CD4-positive, alpha-beta T cell treated with Interleukin-15 for 1 hour (primary cell): ENCODE data around the gene MACROD2.

Experiments
- DNase-seq: peaks from one replicate; pipeline ENCODE4 v3.0.0-alpha.2; 2020

The MACROD2 gene

DNA sequence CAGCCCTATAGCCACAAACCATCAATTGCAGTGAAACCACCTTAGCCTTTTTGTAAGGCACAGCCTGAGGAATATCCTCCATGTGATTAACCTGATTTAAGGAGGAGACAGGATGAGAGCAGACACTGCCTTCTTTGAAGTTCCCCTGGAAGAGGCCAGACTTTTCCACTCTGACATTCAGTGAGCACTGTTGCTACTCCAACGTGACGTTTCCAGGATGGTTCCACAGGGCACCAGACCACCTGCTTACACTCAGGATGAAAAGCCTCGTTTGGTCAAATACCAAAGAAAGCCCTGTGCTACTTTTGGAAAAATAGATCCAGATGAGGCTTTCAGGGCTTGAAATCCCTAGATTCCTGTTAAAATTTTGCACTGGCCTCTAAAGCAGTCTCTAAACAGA, 1444.2 kb downstream of the MACROD2 start:
- no peak for DNase-seq

DNA sequence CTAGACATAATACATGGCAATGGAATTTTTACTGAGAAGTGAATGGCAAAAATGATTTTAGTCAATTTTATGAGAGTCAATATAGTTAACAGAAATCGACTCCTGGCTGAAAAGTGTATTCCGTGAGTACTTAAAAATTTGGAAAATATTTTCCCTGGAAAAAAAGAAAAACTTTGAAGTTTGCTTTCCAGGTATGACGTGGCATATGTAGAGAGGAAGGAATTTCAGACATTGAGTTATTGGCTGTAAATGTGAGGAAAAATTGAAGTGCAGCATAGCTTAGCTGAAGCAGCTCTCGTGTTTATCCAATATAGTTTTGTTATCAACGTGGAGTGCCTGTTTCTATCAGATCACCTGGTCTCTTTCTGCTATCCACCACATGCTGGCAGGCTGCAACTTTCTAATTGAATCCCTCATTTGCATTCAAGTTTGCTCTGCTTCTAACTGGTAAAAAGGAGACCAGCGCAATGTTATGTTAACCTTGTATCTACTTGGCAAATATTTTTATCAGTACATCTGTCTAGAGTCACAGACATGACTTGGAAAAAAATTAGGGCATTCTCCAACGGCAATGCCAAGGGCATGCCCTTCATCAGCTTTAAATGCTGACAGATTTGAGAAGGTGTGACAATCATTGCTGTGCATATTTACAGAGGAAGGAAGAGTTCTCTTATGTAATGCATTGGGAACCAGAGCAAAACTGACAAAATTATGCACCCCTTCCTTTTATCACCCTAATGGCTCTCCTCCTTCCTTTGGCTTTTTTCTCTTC, 1444.9 kb downstream of the MACROD2 start:
- DNase-seq, result no peak

DNA sequence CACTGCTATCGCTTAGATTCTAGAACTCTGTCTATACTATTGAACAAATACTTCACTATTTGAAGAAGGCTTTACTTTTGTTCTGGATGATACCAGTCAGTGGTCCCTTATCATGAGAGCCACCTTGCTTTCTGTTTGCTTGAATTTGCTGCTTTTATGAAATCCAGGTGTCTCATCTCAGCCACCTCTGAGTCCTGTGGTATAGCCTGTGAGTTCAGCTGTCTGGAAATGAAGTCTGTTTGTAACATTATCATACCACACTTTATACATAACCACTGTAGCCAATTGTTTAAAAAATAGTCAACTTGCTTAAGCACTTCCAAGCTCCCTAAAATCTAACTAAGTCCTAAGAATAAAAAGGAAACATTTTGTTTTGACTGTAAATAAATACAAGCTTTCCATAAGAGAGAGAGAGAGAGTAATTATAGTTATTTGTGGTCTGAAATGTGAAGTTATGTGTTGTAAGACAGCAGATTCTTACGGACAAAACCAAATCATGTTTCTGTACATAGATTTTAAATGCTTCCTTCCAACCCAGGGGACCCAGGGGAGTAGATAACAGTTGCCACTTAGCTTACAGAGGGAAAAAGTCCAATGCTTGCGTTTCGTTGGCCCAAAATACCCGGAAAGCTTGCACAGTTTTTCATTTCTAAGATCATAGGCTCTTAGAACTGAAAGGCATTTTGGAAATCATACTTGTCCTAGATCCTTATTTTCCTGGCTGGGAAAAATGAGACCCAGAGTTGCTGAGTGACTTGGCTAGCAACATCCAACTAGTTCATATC, 1449.9 kb downstream of the MACROD2 start:
- no peak for DNase-seq

DNA sequence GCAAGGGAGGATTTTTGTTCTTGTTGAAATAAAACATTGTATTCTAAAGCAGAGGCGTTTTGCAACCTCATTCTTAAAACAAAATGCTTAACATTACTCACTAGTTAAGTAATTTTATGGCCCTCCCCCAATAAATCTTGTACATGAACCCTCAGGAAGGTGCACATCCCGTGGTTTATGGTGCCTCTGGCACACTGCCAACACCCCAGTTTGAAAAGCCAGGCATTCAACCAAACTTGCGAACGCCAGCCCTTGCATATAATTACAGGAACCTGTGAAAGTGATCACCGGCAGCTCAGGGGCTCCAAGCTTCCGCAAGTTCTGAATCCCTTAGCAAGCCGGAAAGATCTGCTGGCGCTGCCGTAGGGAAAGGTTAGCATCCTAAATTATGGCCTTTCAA, 1451.1 kb downstream of the MACROD2 start:
- no peak for DNase-seq

DNA sequence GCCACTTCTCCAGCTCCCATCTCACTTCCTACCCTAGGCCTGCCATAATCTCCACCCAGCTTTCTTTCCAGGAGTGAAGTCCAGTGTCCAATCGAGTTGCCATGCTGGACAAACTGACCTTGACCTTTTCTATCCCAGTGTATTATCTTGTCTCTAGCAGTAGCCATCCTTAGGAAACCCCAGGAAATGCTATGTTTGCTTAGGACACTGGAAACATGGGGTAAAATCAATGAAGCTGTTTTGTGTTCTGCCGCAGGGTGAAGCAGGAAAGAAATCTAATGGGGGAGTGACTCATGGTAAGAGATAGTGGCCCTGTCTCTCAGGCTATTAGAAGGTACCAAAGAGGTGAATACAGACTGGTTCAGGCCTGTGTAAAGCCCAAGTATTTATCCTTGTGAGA, 1452.2 kb downstream of the MACROD2 start:
- DNase-seq, result no peak

DNA sequence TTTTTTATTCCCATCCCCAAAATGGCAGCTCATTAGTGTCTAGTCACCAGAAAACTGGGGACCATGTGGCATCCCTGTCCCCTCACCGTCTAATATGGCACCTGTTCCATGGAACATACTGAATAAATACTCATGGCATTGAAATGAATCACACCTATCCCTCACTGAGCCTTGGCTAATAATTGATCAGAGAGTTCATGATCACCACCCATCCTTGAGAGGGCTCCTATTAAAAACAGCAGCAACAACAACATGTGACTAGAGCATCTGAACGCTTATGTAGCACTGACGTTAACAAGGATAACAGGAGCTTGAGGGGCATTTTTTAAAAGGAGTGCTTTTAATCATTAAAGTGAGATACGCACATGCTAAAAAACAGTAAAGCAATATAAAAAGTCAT, 1453.7 kb downstream of the MACROD2 start:
- DNase-seq, result no peak

DNA sequence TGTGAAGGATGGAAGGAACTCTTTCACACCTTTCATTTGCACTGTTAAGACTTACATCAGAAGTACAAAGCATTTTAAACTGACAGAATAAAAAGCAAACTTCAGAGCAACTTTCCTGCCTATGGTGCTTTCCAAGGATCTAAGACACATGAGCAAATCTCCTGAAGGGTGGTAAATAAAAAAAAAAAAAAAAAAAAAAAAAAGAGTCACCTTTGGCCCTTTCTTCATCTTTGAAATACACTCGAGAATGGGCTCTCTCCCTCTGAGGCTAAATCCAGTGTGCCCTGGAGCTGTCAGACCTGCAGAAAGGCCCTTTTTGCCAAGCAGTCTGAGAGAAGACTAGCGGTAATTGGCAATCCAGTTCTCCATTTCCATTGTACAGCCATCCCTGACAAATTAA, 1455.9 kb downstream of the MACROD2 start:
- no peak for DNase-seq

DNA sequence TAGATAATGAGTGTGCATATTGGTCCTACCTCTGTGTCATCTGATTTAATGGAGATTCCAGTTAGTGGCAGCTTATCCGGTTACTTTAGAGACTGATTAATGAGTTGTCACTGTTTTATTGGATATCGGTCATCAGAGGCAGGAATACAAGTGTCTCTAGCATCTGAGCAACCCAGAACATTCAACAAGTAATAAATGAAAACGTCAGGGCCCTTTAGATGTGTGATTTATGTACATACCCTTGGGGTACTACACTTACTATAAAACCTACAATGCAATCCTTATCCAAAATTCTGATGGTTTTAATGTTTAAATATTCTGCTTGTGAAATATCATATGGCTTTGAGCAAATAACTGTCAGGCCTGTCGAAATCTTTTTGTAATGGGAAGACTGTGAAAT, 1460.0 kb downstream of the MACROD2 start:
- DNase-seq, result no peak

DNA sequence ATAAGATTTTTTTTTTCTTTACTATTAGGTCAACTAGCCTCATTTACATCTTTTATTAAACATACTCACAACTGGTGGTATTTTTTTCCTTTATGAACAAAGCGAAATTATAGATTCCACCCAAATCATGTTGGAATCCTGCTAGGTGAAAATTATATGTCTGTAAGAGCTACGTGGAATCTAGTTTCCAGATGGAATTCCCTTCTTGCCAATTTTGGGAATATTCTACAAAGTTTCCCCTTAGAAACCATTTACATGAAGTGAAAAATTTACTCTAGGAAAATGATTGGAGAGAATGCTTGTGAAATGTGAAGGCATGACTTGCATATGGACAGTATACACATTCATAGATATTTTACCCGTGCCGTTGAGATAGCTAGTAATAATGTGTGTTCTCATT, 1466.6 kb downstream of the MACROD2 start:
- no peak for DNase-seq

DNA sequence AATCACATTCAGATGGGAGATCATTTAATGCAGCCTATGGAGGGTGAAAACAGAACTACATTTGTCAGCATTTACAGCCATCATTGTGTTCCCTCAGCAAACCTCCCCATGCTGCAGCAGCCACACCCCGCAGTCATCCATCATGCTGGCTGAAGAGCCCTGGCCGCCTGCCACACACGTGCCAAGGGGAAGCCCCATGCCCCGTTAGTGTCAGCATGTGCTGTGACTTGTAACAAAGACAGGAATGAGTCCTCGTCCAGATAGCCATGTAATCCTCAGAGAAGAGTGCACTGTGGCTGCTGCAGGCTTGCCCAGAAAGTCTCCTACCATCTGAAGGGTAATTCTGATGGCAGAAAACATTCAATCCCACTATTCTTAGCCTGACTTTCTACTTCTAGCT, 1480.2 kb downstream of the MACROD2 start:
- no peak for DNase-seq

DNA sequence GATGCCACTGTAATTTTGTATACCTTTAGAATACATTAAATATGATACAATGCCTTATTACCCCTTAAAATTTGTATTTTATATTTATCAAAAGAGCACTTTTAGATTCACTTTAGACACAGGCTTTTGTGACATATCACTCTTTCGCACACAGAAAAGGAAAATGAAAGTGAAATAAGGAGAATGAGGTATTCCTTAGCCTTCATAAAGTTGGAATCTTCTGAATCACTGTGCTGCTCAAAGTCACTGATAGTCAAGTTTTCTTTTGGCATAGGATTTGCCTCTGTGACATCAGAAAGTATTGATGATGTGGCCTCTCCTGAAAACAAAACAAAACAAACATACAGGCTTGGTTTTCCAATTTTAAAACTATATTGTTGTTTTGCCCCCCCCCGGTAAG, 1480.9 kb downstream of the MACROD2 start:
- DNase-seq, result no peak

DNA sequence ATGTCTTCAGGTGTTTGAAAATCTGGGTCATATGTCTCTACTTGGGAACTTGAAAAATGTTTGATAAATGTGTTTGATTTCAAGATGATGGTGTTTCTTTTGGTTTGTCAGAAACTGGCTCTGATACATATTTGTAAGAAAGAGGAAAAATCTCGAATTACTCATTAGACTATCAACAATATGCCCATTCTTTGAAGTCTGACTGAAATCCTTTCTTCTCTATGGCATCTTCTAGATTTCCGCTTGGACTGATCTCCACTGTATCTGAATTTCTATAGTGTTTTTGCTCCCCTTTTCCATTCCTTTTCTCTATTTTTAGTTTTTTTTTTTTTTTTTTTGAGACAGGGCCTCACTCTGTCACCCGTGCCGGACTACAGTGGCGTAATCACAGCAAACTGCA, 1481.5 kb downstream of the MACROD2 start:
- no peak for DNase-seq

DNA sequence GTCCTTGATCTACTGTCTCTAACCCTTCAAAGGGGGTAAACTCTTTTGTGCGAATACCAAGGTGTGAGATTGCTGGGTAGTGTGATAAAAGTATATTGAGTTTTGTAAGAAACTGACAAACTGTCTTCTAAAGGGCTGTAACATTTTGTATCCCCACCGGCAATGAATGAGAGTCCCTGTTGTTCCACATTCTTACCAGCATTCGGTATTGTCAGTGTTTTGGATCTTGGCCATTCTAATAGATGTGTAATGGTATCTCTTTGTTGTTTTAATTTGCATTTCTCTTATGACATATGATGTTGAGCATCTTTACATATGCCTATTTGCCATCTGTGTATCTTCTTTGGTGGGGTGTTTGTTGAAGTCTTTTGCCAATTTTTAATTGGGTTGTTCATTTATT, 1487.2 kb downstream of the MACROD2 start:
- DNase-seq, result no peak

DNA sequence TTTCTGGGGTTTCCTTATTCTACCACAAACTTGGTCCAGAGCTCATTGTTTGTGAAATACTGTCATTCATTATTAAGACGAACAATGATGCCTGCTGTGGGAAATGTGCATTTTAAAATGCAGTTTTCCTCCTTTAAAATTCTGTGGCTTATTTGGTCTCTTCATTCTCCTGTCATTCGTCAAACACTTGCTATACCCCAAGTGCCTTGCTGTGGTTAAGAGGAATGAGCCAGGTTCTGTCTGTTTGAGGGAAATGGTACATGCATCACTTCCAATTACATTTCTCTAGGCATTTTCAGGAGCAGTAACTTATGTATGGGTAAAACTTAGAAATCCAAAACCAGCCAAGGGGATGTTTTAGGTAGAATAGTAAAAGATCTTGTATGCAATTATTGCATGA, 1490.2 kb downstream of the MACROD2 start:
- no peak for DNase-seq

DNA sequence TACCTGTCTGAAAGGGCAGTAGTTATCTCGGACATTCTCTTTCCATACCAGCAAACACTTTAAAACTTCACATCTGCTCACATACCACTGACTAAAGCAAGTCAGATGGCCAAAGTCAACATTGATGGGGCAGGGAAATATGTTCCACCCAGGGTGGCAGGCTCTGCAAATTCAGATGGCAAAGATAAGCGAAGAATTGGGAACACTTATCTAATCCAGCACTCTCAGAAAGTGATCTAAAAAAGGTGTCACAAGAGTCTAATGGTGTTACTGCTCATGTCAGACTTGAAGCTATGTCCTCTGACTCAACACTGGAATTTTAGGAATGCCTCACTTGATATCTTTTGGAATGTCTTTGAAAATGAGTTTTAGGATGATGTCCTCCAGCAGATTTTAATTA, 1491.7 kb downstream of the MACROD2 start:
- DNase-seq, result no peak

DNA sequence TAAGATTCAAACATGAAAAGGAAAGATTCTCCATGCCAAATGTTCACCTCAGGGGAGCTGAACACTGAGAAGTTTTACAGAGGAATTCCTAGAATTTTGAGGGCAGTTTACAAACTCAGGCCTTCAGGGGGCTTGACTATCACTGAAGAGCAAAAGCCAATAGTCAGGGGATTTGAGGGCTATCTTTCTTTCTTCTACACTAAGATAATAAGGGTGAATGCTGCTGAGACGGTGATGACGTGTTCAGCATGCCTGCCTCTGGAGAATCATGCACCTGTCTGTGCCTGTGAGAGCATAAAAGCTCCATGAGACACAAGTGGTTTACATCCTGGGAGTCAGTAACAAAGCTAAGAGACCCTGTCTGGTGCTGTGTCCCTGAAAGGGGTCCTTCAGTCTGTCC, 1492.4 kb downstream of the MACROD2 start:
- DNase-seq, result no peak

DNA sequence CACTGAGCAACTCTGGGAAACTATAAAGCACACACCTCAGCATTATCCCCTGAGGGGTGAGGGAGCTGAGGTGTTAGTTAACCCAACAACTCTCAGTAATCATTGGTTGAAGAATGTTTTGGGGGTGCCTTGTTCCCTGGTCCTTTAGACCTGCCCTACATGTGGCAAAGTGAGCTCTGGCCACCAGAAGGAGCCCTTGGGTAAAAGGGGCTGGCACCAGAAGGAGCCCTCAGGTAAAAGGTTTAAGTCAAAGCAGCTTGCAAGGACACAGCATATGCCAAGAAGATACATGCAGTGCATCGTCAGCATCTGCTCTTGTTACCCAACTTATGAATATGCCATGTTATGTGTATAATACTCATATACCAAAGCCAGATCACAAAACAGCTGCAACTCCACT, 1496.3 kb downstream of the MACROD2 start:
- DNase-seq, result no peak

DNA sequence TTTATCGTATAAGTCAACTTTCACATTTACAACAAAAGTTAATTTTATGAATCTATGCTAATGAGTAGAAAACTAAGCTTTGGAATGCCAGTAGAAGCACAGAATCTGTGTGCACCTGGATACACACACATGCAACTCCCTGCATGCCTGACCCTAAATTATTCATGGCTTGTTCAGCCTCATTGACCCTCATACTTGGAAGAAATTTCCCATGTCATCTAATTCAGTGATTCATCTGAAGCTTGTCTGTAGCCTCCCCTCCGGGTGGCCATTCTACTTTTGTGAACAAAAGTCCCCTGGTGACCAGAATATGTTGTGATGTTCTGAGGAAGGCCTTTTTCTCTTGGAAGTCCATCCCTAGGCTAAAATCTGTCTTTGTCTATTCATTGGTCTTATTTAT, 1499.5 kb downstream of the MACROD2 start:
- no peak for DNase-seq

DNA sequence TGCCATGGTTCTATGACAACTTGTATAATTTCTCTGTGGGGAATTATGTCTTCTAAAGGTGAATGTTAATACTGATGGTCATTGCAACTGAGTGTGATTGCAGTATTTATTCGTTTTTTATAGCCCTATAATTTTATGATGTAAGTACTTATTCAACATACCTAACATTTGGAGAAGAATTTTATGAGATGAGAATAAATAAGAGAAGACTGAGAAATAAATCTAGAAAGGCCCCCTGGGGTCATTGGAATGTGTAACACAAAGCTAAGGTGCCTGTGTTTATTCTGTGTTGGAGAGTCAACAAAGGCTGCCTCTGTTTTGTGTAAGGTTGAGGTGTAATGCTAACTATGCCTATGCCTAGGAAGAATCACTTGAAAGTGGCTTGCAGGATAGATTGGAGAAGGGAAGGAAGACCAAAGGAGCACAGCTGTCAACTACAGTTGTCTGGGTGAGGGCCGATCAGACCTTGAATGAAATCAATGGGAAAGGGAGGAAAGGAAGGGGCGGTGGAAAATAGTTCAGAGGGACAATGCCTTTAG, 1501.3 kb downstream of the MACROD2 start:
- no peak for DNase-seq

DNA sequence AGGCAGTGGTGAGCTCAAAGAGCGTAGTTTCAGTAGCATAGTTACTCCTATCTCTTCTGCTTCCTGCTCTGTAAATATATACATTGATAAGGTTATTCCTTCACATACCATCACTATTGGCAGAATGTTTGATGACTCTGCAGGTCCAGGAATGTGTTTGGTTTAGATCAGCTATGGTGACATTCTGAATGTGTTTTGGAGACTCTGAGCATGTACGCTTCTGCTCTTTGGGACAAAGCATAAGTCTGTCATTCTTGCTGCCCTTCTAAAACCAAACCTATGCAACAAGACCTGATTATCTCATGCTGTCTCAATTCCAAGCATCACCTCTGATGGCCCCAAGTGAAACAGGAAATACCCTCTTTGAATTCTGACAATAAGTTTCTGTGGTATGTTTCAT, 1503.6 kb downstream of the MACROD2 start:
- no peak for DNase-seq

DNA sequence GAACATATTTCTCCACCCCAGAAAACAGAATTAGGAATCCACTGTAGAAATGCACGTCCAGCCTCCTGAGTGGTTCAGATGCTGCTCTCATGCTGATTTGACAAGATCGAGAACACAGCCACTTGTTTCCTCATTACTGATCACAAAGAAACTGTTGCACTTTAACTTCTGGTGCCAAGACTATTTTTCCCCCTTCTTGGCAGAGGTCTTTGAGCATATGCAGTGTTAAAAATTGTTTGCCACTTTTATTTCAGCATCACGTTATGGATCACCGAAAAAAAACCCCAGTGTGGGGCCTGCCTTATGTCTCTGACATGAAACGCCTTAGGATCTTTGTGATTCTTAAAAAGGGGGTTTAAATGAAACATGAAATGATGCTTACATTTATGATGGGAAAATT, 1511.0 kb downstream of the MACROD2 start:
- no peak for DNase-seq

DNA sequence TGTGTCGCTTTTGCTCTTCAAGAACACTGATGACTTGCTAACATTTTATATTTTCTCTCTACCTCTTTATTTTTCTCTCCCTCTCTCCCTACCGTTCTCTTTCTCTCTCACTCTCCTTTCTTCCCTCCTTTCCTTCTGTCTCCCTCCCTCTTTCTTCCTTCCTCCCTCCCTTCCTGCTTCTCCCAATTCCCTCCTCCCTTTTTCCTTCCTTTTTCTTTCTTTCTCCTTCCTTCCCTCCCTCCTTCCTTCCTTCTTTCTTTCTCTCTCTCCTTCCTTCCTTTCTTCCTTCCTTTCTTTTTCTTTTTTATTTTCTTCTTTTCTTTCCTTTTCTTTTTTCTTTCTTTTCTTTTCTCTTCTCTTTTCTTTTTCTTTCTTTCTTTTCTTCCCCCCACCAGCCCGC, 1511.8 kb downstream of the MACROD2 start:
- DNase-seq, result no peak

DNA sequence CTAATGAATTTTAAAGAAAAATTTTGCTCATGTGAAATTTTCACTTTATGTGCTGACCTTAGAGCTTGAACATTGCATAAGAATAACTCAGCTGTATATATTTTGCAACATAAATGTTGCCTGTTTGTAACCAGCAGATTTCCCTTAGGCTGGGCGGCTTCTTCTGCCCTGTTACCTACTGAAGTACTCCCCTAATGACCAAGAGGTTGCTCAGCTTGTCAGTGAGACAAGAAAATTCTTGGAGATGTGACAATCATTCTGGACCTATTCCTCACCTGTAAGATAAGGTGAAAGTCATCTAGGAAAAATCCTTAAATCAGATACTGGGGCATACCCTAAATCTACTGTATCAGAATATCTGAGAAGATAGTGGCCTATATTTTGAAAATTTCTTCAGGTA, 1516.2 kb downstream of the MACROD2 start:
- no peak for DNase-seq

DNA sequence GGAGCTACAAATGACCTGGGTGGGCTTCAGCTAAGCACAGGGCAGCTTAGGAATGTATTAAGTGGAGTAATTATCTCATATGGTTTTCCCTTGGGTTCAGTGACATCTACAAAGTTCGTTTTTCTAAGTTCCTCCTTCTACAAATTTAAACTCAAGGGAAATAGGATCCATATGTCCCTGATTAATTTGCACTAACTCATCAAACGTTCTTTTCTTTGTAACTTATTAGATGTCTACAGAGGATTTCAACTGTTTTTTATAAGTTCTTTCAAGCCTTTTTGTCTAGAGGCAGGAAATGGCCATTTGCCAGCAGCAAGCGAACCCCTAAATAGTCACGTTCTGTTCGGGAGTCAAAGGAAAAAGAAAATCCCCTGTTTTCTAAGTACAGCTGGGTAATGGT, 1517.6 kb downstream of the MACROD2 start:
- DNase-seq, result no peak
